SJCRH30 (cell line): ENCODE measurements around the gene JADE1. TPM values are rescaled to one million over a fixed set of nuclear protein-coding genes. Genes with fewer than 3 reads are reported as not detected.

ENCODE experiments used
- DNase-seq, 2 experiments: peaks; one replicate each; pipeline ENCODE4 v3.0.0-alpha.2; 2015 to 2020
- H3K27ac ChIP-seq: fragments of 250-450 bp; sonication (Bioruptor Pico); 2 replicates; pipeline ENCODE4 v1.5.1; 2020; ENCODE audit warnings: mild to moderate bottlenecking, moderate library complexity
- H3K27me3 ChIP-seq: fragments of 250-450 bp; sonication (Bioruptor Pico); 2 replicates; pipeline ENCODE4 v1.5.1; 2020; ENCODE audit warnings: mild to moderate bottlenecking, moderate library complexity
- H3K36me3 ChIP-seq: fragments of 250-450 bp; sonication (Bioruptor Pico); 2 replicates; pipeline ENCODE4 v1.5.1; 2020; ENCODE audit warnings: mild to moderate bottlenecking, moderate library complexity
- H3K4me1 ChIP-seq: fragments of 250-450 bp; sonication (Bioruptor Pico); 2 replicates; pipeline ENCODE4 v1.5.1; 2020; ENCODE audit warnings: mild to moderate bottlenecking, moderate library complexity
- H3K4me3 ChIP-seq: fragments of 250-450 bp; sonication (Bioruptor Pico); 2 replicates; pipeline ENCODE4 v1.5.1; 2020; ENCODE audit warnings: mild to moderate bottlenecking, moderate library complexity
- H3K9me3 ChIP-seq: fragments of 250-450 bp; sonication (Bioruptor Pico); replicated peaks from 2 replicates; pipeline ENCODE4 v1.5.1; 2020; ENCODE audit warnings: mild to moderate bottlenecking, moderate library complexity
- total RNA-seq: library from RNA; depleted of rRNA; stranded (reverse); fragments of >200 nt; shearing (Covaris generic); gene quantifications from 2 replicates; pipeline ENCODE4 v1.2.3, GENCODE V29; 2014; rRNA removed

Gene JADE1
- total RNA-seq: 23.2 and 27.5 TPM in 2 replicates

DNA sequence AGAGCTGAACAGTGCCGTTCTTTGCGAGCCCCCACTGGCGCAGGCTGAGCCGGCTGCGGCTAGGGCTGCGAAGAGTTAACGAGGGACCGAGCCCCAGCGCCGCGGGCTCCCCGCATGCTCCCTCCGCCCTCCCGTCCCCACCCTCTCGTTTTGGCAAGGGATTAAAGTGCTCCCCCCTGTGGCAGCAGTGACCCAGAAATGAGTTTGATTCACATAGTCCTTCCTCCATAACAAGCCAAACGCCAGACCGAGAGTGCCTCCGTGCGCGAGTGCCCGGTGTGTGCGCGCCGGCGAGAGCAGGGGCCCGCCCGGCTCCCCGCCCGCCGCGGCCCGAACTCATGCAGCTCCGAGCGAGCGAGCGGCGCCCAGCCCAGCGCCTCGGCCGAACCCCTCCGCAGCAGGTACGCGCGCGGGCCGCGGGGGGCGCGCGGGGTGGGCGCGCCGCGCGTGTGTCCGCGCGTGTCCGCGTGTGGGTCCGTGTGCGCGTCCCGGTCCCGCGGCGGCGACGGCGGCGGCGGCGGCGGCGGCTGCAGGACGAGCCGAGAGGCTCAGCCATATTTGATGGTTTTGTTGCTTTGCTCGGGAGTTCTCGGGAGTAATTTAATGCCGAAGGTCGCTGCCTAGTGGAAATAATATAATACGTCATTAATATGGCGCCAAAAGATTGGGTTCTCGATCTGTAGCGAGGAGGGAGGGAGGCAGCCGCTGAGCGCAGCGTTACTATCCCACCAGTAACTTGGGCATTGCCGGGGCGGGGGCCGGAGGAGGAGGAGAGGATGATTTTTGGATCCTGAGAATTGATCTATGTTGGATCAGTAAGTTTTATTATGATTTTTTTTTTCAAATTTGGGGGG is at the start of gene JADE1:
TSS of gene JADE1 (plus strand) at position 224 of the 854 bp plus-strand sequence. CDS start 22,059 bp downstream, outside the sequence.
- Histone ChIP-seq H3K27me3 (no peaks in the 10 kb centered on the region), H3K4me1 (no peaks in the 10 kb centered on the region), H3K27ac (peak within 1 kb of the TSS; percentile 97), H3K36me3 (no peaks in the 10 kb centered on the region), H3K9me3 (no peaks in the 10 kb centered on the region), H3K4me3 (peak within 1 kb of the TSS; percentile 81)
- DNase-seq: peak; percentile 93 to 96

DNA sequence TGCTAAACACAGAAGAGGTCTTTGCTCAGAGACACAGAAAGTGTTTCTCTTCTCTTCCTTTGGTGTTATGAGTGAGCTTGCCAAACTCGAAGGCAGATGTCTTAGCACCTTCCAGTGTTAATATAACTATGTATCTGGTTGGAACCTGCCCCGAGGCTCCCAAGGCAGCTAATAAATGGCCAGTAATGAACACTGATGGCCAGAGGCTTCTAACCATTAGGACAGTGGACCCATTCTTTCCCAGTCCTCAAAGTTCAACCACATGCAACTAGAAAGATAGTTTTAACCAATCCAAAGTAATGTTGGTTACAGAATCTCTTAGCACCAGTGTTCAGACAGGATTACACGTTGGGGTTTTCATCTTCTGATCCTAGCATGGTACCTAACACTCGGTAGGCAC is 42.7 kb upstream of the JADE1 start:
- H3K9me3 ChIP-seq: no peaks in the 10 kb centered on the region
- no peaks in the 10 kb centered on the region for H3K4me1 ChIP-seq
- no peaks in the 10 kb centered on the region for H3K27me3 ChIP-seq
- DNase-seq: no peak
- no peaks in the 10 kb centered on the region for H3K36me3 ChIP-seq
- H3K27ac ChIP-seq: no peak overlapping the region
- H3K4me3 ChIP-seq: no peak overlapping the region

DNA sequence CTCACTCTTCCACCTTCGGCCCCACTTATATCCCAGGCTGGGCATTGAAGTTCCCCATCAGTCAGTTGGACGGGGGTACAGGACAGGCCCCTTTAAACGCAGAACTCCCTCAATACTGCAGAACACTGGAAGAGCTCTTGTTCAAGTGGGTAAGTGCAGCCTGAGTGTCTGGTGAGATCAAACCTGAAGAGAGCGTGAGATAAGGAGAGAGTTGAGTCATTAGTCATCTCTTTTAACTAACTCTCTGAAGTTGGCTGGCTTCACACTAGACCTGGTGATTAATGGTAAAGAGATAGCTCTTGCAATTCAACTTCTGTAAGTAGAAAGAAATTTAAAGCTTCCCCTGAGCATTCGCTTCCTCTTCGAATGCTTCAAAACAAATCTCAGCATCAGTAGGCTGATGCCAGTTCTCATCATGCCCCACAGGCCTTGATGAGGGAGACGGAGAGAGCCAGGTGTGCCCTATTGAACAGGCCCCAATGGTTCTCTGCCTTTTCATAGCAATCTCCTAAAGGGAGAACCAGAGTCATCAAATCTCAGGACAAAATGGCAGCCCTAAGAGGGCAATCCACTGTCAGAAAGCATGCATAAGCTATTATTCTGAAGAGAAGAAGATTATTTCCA is 41.0 kb upstream of the JADE1 start:
- Histone ChIP-seq H3K9me3 (no peaks in the 10 kb centered on the region), H3K4me3 (no peak overlapping the region), H3K27me3 (no peaks in the 10 kb centered on the region), H3K36me3 (no peaks in the 10 kb centered on the region), H3K27ac (no peak overlapping the region), H3K4me1 (no peaks in the 10 kb centered on the region)
- DNase-seq: no peak

DNA sequence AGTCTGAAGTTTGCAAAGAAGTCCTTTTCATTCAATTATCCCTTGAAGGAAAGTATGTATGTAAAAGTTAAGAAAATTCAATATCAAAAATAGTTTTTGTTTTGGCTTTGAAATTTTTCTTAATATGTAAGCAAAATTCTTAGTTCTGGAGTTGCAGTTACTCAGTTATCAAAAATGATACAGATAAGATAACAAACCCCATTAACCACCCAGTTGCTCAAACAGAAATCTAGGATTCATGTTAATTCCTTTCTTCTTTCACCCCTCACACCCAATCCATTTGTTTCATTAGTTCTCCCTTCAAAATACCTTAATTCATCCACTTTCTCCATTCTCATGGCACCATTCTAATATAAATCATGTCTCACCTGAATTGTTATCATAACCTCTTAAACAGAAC is 40.5 kb upstream of the JADE1 start:
- Histone ChIP-seq H3K9me3 (no peaks in the 10 kb centered on the region), H3K4me3 (no peak overlapping the region), H3K27me3 (no peaks in the 10 kb centered on the region), H3K36me3 (no peaks in the 10 kb centered on the region), H3K4me1 (no peaks in the 10 kb centered on the region), H3K27ac (no peak overlapping the region)
- DNase-seq: no peak

DNA sequence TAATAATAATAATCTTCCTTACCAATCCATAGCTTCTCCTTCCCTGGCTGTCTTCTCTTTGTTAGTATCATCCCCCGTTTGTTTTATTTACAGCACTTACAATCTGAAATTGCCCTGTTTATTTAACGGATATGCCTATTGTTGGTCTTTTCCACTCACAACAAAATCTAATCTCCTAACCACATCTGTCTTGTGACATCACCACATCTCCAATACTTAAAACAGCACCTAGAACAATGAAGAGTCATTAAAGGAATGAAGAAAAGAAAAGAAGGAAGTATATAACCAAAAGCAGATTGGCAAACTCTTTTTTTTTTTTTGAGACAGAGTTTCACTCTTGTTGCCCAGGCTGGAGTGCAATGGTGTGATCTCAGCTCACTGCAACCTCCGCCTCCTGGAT is 38.7 kb upstream of the JADE1 start:
- Histone ChIP-seq H3K27ac (no peak overlapping the region), H3K36me3 (no peaks in the 10 kb centered on the region), H3K4me1 (peaks cover 5% of the 10 kb centered on the region), H3K27me3 (no peaks in the 10 kb centered on the region), H3K4me3 (no peak overlapping the region), H3K9me3 (no peaks in the 10 kb centered on the region)
- DNase-seq: no peak

DNA sequence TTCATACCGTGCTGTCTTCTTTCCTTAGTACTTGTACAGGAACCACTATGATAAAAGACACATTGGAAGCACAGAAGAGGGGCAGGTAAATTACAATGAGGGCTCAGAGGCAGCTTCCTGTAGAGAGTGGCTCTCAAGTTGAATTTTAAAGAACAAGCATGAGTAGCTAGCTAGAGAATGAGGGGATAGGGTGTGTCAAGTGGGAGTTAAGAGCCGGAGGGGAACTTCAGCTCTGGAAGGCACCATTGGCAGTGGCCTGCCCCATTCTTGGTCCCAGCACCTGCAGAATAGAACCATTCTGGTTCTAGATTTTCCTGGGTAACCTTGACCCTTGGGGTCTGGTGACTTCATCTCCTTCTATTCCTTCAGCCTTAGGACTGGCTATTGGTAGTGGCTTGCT is 34.0 kb upstream of the JADE1 start:
- H3K27ac ChIP-seq: no peak overlapping the region
- H3K4me1 ChIP-seq: peaks cover 17% of the 10 kb centered on the region
- no peaks in the 10 kb centered on the region for H3K9me3 ChIP-seq
- no peak overlapping the region for H3K4me3 ChIP-seq
- no peaks in the 10 kb centered on the region for H3K36me3 ChIP-seq
- H3K27me3 ChIP-seq: no peaks in the 10 kb centered on the region
- peak in 1 of 2 experiments; percentile 4 for DNase-seq

DNA sequence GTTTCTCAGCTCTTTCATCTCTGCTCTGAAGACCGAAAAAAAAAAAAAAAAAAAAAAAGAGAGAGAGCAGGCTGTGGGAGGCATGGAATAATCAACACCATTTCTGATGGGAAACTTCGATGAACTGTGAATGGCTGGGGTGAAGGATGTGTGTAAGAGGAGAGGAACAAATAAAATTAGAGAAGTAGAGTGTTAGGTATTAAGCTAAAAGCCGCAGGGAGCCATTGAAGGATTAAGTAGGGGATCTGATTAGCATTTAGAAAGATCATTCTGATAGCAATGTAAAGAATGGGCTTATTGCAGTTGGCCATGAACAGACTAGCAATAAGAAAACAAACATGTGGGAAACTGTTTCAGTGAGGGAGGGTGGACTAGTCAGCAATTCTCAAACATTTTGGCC is 33.6 kb upstream of the JADE1 start:
- DNase-seq: peak; percentile 4 to 34
- Histone ChIP-seq H3K4me3 (no peak overlapping the region), H3K9me3 (no peaks in the 10 kb centered on the region), H3K4me1 (peaks cover 17% of the 10 kb centered on the region), H3K27ac (no peak overlapping the region), H3K27me3 (no peaks in the 10 kb centered on the region), H3K36me3 (no peaks in the 10 kb centered on the region)

DNA sequence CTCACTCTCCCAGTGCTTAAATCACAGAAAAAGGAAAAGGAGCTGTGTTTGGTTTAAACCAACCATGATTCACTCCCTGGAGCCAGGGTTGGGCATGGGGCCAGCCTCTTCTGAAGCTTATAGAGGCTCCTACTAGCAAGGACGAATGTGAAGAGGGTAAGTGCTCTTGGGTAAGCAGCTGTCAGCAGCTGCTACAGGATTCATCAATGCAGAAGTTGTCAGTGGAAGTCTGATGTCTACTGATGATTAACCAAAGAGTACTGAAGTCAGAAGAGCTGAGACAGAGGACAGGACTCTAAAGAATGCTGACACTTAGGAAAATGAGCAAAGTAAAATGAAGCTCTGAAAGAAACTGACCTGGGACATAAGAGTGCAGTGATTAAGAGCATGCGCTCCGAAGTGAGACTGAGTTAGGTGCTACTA is 32.7 kb upstream of the JADE1 start:
- Histone ChIP-seq H3K27ac (peak overlapping the region; percentile 29), H3K27me3 (no peaks in the 10 kb centered on the region), H3K9me3 (no peaks in the 10 kb centered on the region), H3K36me3 (no peaks in the 10 kb centered on the region), H3K4me3 (no peak overlapping the region), H3K4me1 (peaks cover 17% of the 10 kb centered on the region)
- DNase-seq: peak; percentile 92 to 95

DNA sequence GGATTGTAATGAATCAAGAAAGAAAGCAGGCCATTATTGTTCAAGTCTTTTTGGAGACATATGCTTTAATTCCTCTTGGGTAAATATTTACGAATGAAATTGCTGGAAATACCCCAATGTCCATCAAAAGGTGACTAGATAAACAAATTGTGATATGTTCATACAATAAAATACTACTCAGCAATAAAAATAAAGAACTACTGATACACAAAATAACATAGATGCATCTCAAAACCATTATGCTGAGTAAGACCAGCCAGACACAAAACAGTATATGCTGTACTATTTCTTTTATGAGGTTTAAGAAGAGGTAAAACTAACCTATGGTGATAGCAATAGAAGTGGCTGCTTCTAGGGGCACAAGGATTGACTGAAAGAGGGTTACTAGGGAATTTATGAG is 28.8 kb upstream of the JADE1 start:
- Histone ChIP-seq H3K4me3 (no peak overlapping the region), H3K36me3 (no peaks in the 10 kb centered on the region), H3K27ac (no peak overlapping the region), H3K4me1 (peaks cover 13% of the 10 kb centered on the region), H3K27me3 (no peaks in the 10 kb centered on the region), H3K9me3 (no peaks in the 10 kb centered on the region)
- no peak for DNase-seq

DNA sequence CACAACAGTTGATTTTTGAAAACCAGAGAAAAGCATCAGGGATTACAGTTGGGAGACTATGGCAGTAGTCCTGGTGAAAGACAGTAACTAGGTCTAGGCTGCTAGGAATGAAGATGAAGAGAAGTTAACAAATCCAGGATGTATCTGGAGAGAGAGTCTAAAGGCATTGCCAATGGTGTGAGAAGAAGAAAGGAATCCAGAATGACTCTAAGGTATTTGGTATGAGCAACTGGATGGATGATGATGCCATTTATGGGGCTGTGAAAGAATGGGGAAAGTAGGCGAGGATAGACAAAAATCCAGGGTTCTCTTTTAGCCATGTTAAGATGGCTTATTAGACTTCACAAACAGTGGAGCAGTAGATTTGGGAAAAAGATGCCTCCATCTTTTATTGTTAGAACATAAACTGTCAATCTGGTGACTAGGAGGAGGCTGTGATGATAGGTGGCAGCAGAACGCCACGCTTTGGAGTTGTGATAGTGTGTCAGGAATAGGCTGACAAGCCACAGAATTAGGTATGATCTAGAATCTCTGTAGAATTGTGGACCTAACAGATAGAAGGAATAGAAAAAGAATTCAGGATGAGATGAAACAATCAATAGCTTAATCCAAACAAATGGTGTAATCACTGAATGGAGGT is 27.3 kb upstream of the JADE1 start:
- Histone ChIP-seq H3K9me3 (no peaks in the 10 kb centered on the region), H3K27me3 (no peaks in the 10 kb centered on the region), H3K4me3 (no peak overlapping the region), H3K4me1 (peaks cover 2% of the 10 kb centered on the region), H3K27ac (no peak overlapping the region), H3K36me3 (no peaks in the 10 kb centered on the region)
- no peak for DNase-seq

DNA sequence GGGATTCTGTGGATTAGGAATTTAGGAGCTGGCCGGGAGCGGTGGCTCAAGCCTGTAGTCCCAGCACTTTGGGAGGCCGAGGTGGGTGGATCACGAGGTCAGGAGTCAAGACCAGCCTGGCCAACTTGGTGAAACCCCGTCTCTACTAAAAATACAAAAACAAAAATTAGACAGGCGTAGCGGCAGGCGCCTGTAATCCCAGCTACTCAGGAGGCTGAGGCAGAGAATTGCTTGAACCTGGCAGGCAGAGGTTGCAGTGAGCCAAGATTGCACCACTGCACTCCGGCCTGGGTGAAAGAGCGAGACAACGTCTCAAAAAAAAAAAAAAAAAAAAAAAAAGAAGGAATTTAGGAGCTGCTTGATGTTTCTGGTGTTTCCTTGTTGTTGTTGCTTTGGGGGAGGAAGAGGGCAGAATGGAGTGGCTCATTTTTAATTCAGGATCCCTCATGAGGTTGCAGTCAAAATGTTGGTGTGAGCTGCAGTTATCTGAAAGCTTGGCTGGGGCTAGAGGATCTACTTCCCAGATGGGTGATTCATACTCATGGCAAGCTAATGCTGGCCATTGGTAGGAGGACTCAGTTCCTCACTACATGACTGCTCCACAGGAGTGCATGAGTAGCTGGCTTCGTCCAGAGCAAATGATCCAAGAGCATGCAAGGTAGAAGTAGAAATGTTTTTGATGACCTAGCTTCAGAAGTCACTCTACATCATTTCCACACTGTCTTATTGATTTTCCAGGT is 26.5 kb upstream of the JADE1 start:
- H3K27me3 ChIP-seq: no peaks in the 10 kb centered on the region
- no peak for DNase-seq
- H3K9me3 ChIP-seq: no peaks in the 10 kb centered on the region
- no peaks in the 10 kb centered on the region for H3K4me1 ChIP-seq
- no peak overlapping the region for H3K27ac ChIP-seq
- no peak overlapping the region for H3K4me3 ChIP-seq
- no peaks in the 10 kb centered on the region for H3K36me3 ChIP-seq

DNA sequence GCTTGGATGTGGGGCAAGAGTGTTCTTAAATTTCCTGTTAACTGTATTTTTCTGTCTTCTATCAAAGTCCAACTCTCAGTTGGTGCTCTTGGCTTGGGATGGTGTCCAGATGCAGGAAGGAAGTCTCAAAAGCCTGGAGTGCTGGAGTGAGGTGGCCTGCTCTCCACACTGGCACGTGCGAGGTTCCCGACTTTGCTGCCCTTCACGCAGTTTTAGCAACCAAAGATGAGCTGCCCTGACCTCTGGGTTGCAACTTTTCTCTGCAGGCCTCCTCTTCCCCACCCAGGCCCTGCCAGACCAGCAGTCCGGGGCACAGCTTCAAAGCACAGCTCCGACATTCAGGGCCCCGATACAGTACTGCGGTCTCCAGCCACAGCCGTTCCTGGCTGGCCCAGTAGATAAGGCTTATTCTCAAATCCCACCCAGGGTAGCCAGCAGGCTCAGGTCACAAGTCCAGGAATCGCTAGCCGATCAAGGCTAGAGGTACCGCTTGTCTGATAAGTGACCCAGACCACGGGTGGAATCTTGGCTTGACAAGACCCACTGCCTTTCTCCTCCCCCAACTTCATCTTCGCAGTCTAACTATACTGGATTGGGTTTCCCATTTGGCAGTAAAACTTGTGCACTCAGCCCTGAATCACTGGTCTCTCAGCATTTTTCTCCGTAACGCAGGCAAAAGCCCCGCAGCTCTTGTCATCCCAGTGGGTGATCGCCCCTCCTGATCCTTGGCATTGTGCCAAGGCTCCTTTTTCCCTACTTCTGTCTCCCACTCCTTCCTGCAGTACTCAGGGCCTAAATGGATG is 21.8 kb upstream of the JADE1 start:
- DNase-seq: peak in 1 of 2 experiments; percentile 27
- no peaks in the 10 kb centered on the region for H3K9me3 ChIP-seq
- no peak overlapping the region for H3K27ac ChIP-seq
- H3K4me3 ChIP-seq: no peak overlapping the region
- H3K27me3 ChIP-seq: no peaks in the 10 kb centered on the region
- H3K36me3 ChIP-seq: no peaks in the 10 kb centered on the region
- H3K4me1 ChIP-seq: no peaks in the 10 kb centered on the region

DNA sequence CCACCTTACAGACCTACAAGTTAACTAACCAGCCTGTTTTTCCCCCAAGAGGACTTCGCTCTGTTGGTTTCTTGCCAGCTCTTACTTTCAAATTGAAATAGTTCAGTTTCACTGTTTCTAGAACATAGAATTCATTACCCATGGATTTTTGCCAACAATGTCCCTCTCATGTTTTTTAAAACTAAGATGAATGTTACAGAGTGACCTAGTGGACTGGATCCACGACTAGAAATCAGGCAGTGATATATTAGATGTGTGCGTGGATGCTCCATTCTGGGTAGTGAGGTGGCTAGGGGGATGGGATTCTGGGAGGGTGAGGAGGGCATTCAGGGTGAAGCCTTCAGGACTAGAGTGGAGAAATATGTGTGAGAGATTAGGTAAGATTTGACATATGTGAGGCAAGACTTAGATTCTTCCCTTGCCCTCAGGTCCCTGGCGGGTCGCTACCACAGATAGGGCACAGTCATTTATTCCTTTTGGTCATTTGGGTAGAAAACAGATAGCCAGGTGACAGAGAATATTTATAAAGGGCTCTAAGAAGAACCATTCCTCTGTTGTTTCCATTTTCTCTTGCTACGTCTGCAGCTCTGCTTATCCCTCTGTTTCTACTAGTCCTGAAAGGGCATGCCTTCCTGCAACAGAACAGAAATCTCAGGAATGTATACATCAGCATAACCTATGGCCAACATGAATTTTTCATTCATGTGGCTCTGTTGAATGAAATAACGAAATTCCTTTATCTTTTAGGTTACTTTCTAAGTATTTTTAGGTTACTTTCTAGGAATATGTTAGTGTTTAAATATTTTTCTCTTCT is 15.4 kb upstream of the JADE1 start:
- no peak for DNase-seq
- Histone ChIP-seq H3K4me3 (no peak overlapping the region), H3K4me1 (no peaks in the 10 kb centered on the region), H3K36me3 (no peaks in the 10 kb centered on the region), H3K27me3 (no peaks in the 10 kb centered on the region), H3K27ac (no peak overlapping the region), H3K9me3 (no peaks in the 10 kb centered on the region)
